Kidney capillary endothelial cell (primary cell): Measurements from ENCODE around the gene MOCOS.
"Not testable (repeated sequence)": the region's sequence is repeated elsewhere in the genome, so short reads cannot be mapped to it uniquely, and the experiment has no call there.

Source experiments
- DNase-seq: peaks from one replicate; pipeline ENCODE4 v3.0.0-alpha.2; 2018; ENCODE audit warnings: low spot score

Gene MOCOS, protein sequence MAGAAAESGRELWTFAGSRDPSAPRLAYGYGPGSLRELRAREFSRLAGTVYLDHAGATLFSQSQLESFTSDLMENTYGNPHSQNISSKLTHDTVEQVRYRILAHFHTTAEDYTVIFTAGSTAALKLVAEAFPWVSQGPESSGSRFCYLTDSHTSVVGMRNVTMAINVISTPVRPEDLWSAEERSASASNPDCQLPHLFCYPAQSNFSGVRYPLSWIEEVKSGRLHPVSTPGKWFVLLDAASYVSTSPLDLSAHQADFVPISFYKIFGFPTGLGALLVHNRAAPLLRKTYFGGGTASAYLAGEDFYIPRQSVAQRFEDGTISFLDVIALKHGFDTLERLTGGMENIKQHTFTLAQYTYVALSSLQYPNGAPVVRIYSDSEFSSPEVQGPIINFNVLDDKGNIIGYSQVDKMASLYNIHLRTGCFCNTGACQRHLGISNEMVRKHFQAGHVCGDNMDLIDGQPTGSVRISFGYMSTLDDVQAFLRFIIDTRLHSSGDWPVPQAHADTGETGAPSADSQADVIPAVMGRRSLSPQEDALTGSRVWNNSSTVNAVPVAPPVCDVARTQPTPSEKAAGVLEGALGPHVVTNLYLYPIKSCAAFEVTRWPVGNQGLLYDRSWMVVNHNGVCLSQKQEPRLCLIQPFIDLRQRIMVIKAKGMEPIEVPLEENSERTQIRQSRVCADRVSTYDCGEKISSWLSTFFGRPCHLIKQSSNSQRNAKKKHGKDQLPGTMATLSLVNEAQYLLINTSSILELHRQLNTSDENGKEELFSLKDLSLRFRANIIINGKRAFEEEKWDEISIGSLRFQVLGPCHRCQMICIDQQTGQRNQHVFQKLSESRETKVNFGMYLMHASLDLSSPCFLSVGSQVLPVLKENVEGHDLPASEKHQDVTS

DNA sequence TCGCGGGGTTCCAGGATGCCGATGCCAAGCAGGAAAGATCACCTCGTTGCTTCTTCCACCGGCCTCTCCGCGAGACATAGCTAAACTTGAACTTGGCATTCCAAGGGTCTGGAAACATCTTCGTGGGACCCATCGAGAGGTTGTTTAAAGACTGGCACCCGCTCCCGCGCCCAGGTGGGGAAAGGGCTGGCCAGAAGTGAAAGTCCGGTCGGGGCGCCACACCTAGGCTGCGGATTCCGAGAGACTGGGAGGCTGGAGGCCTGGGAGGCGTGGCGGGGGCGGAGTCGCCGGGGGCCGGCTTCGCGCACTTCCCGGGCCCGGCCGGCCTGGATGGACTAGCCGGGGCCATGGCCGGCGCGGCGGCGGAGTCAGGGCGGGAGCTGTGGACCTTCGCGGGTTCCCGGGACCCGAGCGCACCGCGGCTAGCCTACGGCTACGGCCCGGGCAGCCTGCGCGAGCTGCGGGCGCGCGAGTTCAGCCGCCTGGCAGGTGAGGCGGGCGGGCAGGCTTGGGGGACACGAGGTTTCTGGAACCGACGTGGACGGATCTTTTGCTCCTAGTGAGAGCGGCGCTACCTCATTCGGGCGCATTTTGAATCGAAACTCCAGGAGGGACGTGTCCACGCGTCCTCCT lies at the start of gene MOCOS:
MOCOS (plus strand) TSS at position 305 of the 633 bp plus-strand sequence; CDS start at position 348, 43 bp downstream.
- no peak for DNase-seq

DNA sequence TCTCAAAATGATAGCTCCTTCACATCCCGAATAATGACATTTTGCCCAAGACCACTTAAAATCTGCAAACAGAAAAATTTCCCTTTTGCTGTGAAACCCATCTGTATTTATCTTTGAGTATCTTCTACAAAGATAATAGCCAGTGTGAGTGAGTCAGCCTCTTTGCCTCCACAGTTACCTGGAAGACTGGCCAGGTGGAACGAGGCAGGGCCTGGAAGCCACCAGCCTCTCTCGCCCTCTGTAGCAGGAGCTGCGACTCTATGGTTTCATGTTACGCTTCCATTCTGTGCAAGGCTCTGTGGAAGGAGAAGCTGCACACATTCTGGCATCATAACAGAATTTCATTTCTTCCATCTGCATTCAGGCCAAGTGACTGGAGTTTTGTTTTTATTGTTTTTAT lies 48.1 kb upstream of the MOCOS start:
- DNase-seq, result no peak

DNA sequence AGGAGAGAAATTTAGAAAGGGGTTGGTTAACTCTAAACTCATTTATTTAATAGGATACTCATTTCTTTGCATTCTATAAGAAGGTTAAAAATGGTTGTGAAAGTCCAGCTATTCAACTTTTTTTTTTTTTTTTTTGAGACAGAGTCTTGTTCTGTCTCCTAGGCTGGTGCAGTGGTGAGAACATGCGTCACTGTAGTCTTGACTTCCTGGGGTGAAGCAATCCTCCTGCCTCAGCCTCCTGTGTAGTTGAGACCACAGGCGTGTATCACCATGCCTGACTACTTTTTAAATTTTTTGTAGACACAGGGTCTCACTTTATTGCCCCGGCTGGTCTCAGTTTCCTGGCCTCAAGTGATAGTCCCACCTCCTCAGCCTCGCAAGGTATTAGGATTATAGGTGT lies 45.7 kb upstream of the MOCOS start:
- DNase-seq, result no peak

DNA sequence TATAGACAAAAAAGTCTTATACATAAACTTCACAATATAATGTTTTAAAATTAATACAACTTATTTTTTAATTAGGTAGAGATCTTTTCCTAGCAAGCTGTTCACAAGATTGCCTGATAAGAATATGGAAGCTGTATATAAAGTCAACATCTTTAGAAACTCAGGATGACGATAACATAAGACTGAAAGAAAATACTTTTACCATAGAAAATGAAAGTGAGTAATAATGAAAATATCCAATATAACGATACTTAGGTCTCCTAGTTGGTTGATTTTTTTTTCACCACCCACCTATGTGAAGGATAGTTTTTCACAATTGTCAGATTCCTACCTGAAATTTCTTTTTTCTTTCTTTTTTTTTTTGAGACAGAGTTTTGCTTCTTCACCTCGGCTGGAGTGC lies 44.5 kb upstream of the MOCOS start:
- no peak for DNase-seq

DNA sequence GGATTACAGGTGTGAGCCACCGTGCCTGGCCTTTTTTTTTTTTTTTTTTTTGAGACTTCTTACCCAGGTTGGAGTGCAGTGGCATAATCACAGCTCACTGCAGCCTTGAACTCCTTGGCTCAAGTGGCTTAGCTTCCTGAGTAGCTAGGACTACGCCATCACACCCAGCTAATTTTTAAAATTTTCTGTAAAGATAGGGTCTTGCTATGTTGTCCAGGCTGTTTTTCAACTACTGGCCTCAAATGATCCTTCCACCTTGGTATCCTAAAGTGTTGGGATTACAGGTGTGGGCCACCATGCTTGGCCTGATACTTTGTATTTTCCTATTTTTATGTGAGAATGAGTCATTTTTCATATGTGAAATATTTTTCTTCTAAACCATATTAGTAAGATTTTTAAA lies 43.9 kb upstream of the MOCOS start:
- no peak for DNase-seq

DNA sequence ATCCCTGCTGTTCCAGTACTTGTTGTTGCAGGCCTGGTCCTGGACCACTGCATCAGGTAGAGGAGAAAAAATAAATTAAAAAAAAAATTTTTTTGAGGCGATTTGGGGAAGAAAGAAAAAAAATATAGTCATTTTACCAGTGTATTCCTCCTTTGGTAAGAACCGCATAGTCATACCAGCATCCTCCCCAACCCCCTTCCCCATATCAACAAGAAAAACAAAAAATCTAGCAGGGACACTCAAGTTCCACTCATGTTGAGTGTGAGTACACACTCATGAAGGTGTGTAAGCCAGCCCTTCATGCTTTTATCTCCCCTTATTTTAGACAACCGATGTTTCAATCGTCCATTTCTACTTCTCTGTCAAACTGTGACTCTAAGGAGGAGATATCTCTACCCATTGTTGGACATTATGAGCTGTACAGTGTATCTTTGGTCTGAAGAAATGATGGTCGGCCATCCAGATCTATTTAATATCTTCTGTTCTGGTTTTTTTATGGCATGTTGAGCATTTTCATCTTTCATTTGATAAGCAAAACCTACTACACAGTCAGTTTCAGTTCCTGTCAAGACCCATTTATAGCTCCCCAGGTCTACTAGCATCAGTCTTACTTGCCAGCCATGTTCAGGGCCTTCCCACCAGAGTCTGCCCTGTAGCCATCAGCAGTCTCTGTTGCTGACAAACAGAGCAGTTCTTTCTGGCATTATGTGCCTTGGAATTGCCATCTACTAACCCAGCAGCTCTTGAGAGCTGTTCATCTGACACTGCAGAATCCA lies 37.6 kb upstream of the MOCOS start:
- no peak for DNase-seq

DNA sequence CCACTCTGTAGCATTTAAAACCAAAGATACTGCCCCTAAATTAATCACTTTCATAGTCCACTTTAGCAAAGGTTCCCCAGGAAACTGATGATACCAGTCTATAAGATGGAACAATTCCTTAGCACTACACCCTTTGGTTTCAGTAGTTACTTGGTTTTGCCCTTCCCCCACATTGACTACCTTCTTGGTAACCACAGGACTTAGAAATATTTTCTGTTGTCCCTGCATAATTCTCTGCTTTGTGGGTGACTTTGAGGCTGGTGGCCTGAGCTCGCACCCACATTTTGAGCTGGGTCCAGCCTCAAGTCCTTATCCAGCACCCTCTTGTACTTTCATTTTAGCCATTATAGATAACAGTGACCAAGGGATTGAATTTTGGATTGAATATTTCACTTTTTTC lies 34.5 kb upstream of the MOCOS start:
- DNase-seq, result no peak

DNA sequence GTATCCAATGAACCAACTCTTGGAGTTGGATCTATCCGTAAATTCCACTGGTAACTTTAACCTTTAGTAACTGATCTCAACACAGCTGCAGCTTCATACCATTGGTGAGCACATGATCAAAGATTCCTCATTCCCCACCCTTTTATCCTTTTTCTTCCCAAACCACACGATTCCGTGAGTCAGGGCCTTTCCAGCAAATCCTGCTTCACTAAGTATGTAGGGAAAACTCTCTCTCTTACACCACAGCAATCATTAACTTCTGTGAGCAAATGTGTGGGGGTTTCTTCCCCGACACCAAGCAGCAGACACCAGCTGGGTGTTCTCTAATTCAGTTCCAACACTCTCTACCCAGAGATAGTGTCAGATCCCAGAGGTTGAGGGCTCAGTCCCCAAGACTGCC lies 34.1 kb upstream of the MOCOS start:
- no peak for DNase-seq

DNA sequence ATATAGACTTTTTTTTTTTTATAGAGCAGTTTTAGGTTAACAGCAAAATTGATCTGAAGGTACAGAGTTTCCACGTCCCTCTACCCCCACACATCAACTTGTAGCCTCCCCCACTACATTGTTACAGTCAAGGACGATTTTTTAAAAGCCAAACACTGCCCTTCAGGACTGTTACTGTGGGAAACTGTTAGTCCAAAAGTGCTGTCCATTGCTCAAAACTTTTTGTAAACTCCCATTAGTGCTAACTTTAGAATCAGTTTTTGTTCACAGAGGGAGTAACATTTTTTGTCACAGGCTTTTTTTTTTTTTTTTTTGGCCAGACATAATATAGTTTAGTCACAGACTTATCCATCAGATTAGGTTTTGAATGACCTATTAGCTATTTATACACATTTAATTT lies 33.5 kb upstream of the MOCOS start:
- no peak for DNase-seq

DNA sequence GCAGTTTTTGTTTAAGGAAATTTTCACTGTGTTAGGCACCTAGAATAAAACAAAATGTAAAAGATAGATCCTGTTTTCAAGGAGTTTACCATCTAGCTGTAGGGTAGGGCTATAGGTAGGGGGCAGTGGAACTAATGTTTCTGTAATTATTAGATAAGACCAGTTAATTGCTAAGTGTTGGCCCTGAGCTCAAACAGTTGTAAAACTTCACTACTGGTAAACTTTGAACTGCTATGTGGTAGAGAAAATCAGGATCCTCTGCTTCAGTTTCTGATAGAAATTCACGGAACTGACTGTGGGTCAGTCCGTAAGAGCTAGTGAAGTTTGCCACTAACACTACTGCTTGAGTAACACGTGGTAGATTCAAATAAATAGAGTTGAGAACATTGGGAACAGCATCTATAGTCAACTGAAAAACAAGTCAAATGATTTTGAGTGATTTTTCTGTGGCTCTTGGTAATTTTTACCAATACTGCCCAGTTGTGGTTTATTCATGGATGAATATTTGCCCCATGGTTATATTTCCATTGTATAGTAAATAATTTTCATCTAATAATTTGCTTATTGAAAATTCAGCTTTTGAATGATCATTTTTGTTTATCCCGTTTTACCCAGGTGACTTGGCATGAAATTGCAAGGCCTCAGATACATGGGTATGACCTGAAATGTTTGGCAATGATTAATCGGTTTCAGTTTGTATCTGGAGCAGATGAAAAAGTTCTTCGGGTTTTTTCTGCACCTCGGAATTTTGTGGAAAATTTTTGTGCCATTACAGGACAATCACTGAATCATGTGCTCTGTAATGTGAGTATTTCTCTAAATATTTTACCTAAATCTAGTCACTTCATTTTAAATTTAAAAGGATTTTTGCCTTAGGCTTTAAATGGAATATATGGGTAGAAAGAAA lies 31.2 kb upstream of the MOCOS start:
- no peak for DNase-seq

DNA sequence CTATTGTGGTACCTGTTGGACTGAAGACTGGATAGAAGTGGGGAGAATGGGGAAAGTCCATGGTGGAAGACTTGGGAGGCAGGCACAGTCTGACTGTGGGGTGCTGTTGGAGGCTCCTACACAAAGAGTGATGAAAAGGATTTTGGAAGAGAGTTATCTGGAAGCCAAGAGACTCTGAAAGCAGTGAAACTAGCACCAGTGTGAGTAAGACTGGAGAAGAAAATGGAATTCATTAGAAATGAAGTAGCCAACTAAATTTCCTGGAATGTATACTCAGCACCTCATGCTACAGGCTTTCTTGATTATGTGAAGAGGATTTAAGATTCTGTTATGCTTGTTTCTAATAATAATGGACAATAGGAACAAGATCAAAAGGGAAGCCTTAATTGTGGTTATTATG lies 29.9 kb upstream of the MOCOS start:
- DNase-seq, result no peak

DNA sequence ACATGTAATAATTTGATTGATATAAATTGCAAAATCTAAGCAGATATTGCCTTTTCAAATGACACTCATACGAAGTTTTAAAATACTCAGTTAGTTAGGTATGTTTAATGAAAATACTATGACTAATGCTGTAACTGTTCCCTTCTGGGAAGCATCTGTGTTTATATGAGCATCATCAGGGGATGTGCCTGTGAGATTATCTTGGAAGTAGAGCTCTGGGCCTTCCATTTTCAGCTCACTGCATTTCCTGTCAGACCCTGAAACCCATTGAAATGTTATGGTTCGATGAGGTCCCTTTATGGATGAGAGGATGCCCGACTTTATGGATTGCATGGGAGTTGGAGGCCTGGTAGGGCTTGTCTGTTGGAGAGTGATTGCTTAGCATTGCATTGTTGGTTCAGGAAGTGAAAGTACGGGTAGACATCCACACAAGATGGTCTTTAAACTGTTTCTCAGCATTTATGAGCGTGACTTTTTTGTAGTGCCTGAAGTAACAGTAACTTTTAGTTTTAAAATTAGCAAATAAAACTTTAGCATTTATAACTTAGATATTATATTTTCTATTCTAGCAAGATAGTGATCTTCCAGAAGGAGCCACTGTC lies 28.9 kb upstream of the MOCOS start:
- peak; percentile 12 for DNase-seq

DNA sequence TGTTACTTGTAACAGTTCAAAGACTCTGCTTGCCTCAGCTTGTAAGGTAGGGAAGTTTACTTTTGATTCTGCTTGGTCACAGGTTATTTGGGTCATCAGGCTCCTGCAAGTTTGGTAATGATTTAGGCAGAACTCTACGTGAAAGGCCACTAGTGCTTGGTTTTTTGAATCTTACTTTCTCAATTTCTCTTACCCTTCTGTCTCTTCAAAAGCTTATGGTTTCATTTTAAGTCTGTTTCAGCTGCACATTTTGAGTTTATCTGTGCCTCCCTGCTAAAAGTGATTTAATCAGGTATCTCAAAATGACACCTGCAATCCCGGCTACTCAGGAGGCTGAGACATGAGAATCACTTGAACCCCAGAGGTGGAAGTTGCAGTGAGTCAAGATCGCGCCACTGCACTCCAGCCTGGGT lies 26.3 kb upstream of the MOCOS start:
- no peak for DNase-seq

DNA sequence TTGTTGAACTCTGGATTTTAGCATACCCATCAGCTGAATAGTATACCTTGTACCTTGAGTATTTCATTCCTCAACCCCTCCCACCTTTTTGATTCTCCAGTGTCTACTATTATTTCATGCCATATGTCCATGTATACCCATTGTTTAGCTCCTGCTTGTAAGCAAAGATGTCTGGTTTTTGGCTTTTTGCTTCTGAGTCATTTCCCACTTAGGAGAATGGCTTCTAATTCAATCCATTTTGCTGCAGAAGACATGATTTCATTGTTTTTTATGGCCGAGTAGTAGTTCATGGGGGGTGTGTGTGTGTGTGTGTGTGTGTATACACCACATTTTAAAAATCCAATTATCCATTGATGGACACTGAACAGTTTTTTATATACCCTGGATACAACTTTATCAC lies 24.3 kb upstream of the MOCOS start:
- DNase-seq, result peak; percentile 78

DNA sequence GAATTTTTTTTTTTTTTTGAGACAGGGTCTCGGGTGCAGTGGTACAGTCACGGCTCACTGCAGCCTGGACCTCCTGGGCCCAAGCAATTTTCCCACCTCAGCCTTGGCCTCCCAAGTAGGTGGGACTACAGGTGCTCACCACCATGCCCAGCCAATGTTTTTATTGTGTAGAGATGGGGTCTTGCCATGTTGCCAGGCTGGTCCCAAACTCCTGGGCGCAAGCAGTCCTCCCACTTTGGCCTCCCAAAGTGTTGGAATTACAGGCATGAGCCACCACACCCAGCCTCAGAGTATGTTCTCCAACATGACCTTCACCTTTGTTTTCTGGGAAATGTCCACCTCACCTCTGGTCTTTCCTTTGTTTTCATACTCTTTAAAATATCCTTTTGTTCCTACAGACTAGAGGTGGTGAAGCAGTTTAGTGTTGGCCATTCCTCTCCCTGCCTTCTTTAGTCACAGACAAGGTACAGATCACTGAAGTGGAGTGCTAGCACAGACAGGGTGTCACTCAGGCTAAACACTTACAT lies 19.5 kb upstream of the MOCOS start:
- DNase-seq, result no peak

DNA sequence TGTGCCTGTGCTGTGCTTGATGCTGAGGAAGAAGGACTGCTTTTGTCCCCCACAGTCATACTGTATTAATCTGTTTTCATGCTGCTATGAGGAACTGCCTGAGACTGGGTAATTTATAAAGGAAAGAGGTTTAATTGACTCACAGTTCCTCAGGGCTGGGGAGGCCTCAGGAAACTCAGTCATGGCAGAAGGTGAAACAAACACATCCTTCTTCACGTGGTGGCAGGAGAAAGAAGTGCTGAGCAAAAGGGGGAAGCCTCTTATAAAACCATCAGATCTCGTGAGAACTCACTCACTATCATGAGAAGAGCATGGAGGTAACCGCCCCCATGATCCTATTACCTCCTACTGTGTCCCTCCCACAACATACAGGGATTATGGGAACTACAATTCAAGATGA lies 19.0 kb upstream of the MOCOS start:
- not testable (repeated sequence) for DNase-seq

DNA sequence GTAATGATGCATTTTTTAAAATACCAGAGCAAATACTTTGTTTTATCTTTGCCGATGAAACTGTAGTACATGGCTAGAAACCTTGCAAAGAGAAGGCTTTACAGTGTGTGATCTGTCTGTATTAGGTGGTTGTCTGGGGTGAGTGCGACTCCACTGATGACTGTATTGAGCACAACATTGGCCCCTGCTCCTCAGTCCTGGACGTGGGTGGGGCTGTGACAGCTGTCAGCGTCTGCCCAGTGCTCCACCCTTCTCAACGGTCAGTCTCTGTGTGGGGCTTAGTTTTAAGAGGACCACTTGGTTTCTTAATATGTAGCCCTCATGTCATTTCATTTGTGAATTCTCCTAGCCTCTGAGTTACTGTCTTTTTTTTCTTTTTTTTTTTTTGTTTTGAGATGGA lies 17.4 kb upstream of the MOCOS start:
- DNase-seq, result no peak

DNA sequence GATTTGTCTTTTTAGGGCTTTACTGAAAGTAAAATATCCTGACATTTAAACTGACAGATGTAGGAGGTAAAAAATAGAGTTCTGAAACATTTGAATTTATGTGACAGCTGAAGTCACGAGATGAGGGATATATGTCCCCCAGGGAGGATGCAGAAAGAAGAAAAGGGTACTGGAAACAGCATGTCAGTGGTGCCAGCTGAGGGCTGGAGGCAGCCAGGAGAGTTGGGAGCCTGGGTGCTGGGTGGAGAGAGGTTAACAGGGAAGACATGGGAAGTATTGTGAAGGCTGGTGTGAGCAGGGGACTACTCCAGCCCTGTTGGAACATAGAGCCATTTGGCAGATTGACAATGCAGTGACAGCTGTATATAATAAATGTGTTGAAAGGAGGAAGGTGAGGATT lies 11.8 kb upstream of the MOCOS start:
- DNase-seq, result no peak

DNA sequence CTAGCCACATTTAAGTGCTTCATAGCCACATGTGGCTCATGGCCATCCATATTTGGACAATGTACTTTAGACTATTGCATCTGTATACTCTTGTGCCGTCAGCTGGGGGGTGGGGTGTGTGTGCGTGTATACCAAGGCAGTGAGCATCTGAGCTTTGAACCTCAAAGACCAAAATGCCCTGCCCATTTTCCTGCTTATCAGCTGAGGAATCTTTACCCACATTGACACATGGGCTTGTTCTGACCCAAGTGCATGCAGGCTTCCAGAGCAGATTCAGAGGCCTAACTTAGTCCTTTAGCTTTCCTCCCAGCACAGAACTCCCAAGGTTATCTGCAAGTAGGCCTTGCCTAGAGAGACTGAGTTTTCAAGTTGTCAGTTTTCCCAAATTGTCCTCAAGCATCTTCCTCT lies 11.1 kb upstream of the MOCOS start:
- DNase-seq, result no peak

DNA sequence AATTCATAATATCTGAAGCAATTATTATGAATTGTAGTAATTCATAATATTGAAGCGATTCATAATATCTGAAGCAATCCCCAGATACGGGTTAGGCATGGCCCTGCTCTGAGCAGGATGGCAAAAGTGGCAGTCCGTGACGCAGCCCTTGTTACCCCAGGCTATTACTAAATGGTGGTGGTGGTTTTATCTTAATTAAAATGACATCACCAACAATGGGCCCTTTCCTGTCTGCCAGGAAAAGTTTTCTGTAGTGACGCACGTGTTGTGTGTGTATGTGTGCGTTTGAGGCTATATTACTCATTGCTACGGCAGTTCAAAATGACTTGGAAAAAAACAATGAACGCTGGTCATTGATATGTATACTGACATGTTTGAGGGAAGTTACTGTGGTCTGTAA lies 10.6 kb upstream of the MOCOS start:
- no peak for DNase-seq
